H9 (cell line): ENCODE results near the gene GRAMD1B. TPM values are rescaled to one million over a fixed set of nuclear protein-coding genes. Genes with fewer than 3 reads are reported as not detected.

Experiments
- DNase-seq: peaks from one replicate; pipeline ENCODE4 v3.0.0-alpha.2; 2017
- H2AFZ ChIP-seq: one replicate; pipeline ENCODE4 v1.6.1; 2013; ENCODE audit warnings: mild to moderate bottlenecking, low read length, control low read depth, moderate library complexity
- H2AK5ac ChIP-seq: 2 replicates; pipeline ENCODE4 v1.6.1; 2013; ENCODE audit warnings: low read length, control low read depth, mixed read lengths; ENCODE audit not compliant: insufficient read length
- H2BK120ac ChIP-seq: one replicate; pipeline ENCODE4 v1.6.1; 2013; ENCODE audit warnings: low read depth, mild to moderate bottlenecking, low read length, control low read depth, inconsistent platforms; ENCODE audit not compliant: poor library complexity, severe bottlenecking
- H2BK12ac ChIP-seq: 2 replicates; pipeline ENCODE4 v1.6.1; 2013; ENCODE audit warnings: low read length, control low read depth, mixed read lengths, low read depth; ENCODE audit not compliant: insufficient read length
- H2BK15ac ChIP-seq: 2 replicates; pipeline ENCODE4 v1.6.1; 2013; ENCODE audit warnings: low read depth, low read length, control low read depth
- H2BK20ac ChIP-seq: one replicate; pipeline ENCODE4 v1.6.1; 2013; ENCODE audit warnings: low read depth, mild to moderate bottlenecking, low read length, control low read depth, inconsistent platforms; ENCODE audit not compliant: poor library complexity, severe bottlenecking
- H2BK5ac ChIP-seq: 2 replicates; pipeline ENCODE4 v1.6.1; 2013; ENCODE audit warnings: low read length, control low read depth, mixed read lengths; ENCODE audit not compliant: insufficient read length
- H3K14ac ChIP-seq: 2 replicates; pipeline ENCODE4 v1.6.1; 2013; ENCODE audit warnings: low read length, control low read depth; ENCODE audit not compliant: insufficient read depth
- H3K18ac ChIP-seq: 2 replicates; pipeline ENCODE4 v1.6.1; 2013; ENCODE audit warnings: low read depth, mild to moderate bottlenecking, mixed read lengths, low read length, control low read depth; ENCODE audit not compliant: insufficient read length
- H3K23ac ChIP-seq: 2 replicates; pipeline ENCODE4 v1.6.1; 2013; ENCODE audit warnings: low read length, control low read depth, mixed read lengths, low read depth; ENCODE audit not compliant: insufficient read length
- H3K23me2 ChIP-seq: 2 replicates; pipeline ENCODE4 v1.6.1; 2013; ENCODE audit warnings: low read depth, mild to moderate bottlenecking, mixed read lengths, low read length, control low read depth; ENCODE audit not compliant: insufficient read length, poor library complexity, severe bottlenecking
- H3K27ac ChIP-seq: 2 replicates; pipeline ENCODE4 v1.5.1; 2013; ENCODE audit warnings: low read length, control low read depth, mixed read lengths, low read depth; ENCODE audit not compliant: insufficient read length
- H3K27me3 ChIP-seq: 2 replicates; pipeline ENCODE4 v1.6.1; 2013; ENCODE audit warnings: low read length, control low read depth, inconsistent platforms; ENCODE audit not compliant: insufficient read depth
- H3K4ac ChIP-seq: 2 replicates; pipeline ENCODE4 v1.6.1; 2013; ENCODE audit warnings: low read depth, mild to moderate bottlenecking, control low read depth, inconsistent platforms, low read length, moderate library complexity
- H3K4me1 ChIP-seq: 2 replicates; pipeline ENCODE4 v1.6.1; 2013; ENCODE audit warnings: low read length, control low read depth, inconsistent platforms; ENCODE audit not compliant: insufficient read depth
- H3K4me2 ChIP-seq: 2 replicates; pipeline ENCODE4 v1.6.1; 2013; ENCODE audit warnings: low read length, control low read depth, mixed read lengths; ENCODE audit not compliant: insufficient read length, insufficient read depth
- H3K56ac ChIP-seq: 2 replicates; pipeline ENCODE4 v1.6.1; 2013; ENCODE audit warnings: low read depth, mild to moderate bottlenecking, mixed read lengths, low read length, control low read depth; ENCODE audit not compliant: insufficient read length
- H3K79me1 ChIP-seq: 2 replicates; pipeline ENCODE4 v1.6.1; 2013; ENCODE audit warnings: low read depth, mild to moderate bottlenecking, moderate library complexity, low read length, control low read depth, inconsistent platforms; ENCODE audit not compliant: insufficient read depth, poor library complexity, severe bottlenecking
- H3K79me2 ChIP-seq: 2 replicates; pipeline ENCODE4 v1.6.1; 2013; ENCODE audit warnings: low read length, control low read depth, inconsistent platforms; ENCODE audit not compliant: insufficient read depth
- H3K9ac ChIP-seq: 2 replicates; pipeline ENCODE4 v1.6.1; 2013; ENCODE audit warnings: low read length, control low read depth, mixed read lengths; ENCODE audit not compliant: insufficient read length; ENCODE audit errors: extremely low read depth
- H3K9me3 ChIP-seq: one replicate; pipeline ENCODE4 v1.6.1; 2013; ENCODE audit warnings: low read depth, low read length, inconsistent platforms; ENCODE audit not compliant: control insufficient read depth
- H3T11ph ChIP-seq: one replicate; pipeline ENCODE4 v1.6.1; 2013; ENCODE audit warnings: mild to moderate bottlenecking, low read length, control low read depth, inconsistent platforms
- H4K20me1 ChIP-seq: one replicate; pipeline ENCODE4 v1.6.1; 2013; ENCODE audit not compliant: control insufficient read depth, insufficient read length, insufficient read depth
- H4K5ac ChIP-seq: 2 replicates; pipeline ENCODE4 v1.6.1; 2013; ENCODE audit warnings: low read depth, mild to moderate bottlenecking, mixed read lengths, low read length, control low read depth; ENCODE audit not compliant: insufficient read length
- H4K8ac ChIP-seq: replicated peaks from 2 replicates; pipeline ENCODE4 v1.6.1; 2013; ENCODE audit warnings: low read length, control low read depth, mixed read lengths, low read depth; ENCODE audit not compliant: insufficient read length
- H4K91ac ChIP-seq: 2 replicates; pipeline ENCODE4 v1.6.1; 2013; ENCODE audit warnings: low read depth, mild to moderate bottlenecking, moderate library complexity, mixed read lengths, low read length, control low read depth; ENCODE audit not compliant: insufficient read length
- H3K27ac Mint-ChIP-seq, 3 experiments: 2 replicates in 2 of 3; 3 replicates in 1 of 3; pipeline ENCODE4 v1.8.0; 2020 to 2021; ENCODE audit warnings: mixed read lengths in 3 of 3, mild to moderate bottlenecking in 1 of 3, moderate library complexity in 1 of 3
- H3K27me3 Mint-ChIP-seq: 2 replicates; pipeline ENCODE4 v1.8.0; 2021; ENCODE audit warnings: low read depth, mild to moderate bottlenecking, moderate library complexity, mixed read lengths
- H3K36me3 Mint-ChIP-seq, 3 experiments: 2 replicates in 2 of 3; 3 replicates in 1 of 3; pipeline ENCODE4 v1.8.0; 2020 to 2021; ENCODE audit warnings: low read depth in 3 of 3, mixed read lengths in 3 of 3; ENCODE audit not compliant: insufficient read depth in 1 of 3
- H3K4me1 Mint-ChIP-seq, 2 experiments: 2 replicates each; pipeline ENCODE4 v1.8.0; 2020; ENCODE audit warnings: mixed read lengths in 2 of 2
- H3K4me3 Mint-ChIP-seq, 2 experiments: 2 replicates in 1 of 2; 3 replicates in 1 of 2; pipeline ENCODE4 v1.8.0; 2020 to 2021; ENCODE audit warnings: mild to moderate bottlenecking in 2 of 2, mixed read lengths in 2 of 2, moderate library complexity in 1 of 2
- H3K9me3 Mint-ChIP-seq, 2 experiments: 2 replicates in 1 of 2; 3 replicates in 1 of 2; pipeline ENCODE4 v1.8.0; 2020; ENCODE audit warnings: mild to moderate bottlenecking in 2 of 2, mixed read lengths in 2 of 2, moderate library complexity in 1 of 2
- CTCF ChIP-seq: fragments of 200-600 bp; sonication (generic); conservative IDR thresholded peaks from 3 replicates; pipeline ENCODE4 v1.8.0; 2021; ENCODE audit warnings: antibody characterized with exemption, mild to moderate bottlenecking
- WGBS: extraction: QIAGEN DNeasy Blood & Tissue Kit; methylation state at CpG from one replicate; pipeline ENCODE4 v1.1.7; 2013; ENCODE audit warnings: missing lambda C conversion rate, low lambda C conversion rate, mixed read lengths; ENCODE audit not compliant: insufficient read length; ENCODE audit errors: extremely low coverage; 5-methylcytosine and 5-hydroxymethylcytosine counted together
- total RNA-seq: library from RNA; stranded (reverse); gene quantifications from 2 replicates; pipeline ENCODE4 v1.2.1, GENCODE V29; 2021

GRAMD1B gene
- total RNA-seq, 1 experiment from 2014 or later, result 25.9 TPM

- no peaks in the 10 kb centered on the region; a peak in 1 of 7 replicates for H3K36me3 Mint-ChIP-seq
- no peak overlapping the region for H3K4me3 Mint-ChIP-seq
- Histone ChIP-seq H3T11ph (no peak overlapping the region), H3K27ac (no peak overlapping the region), H3K14ac (no peak overlapping the region), H4K5ac (no peak overlapping the region), H2BK120ac (no peak overlapping the region), H2BK12ac (no peak overlapping the region), H4K20me1 (peaks cover 2% of the 10 kb centered on the region), H3K4me1 (peaks cover 7% of the 10 kb centered on the region), H4K91ac (no peak overlapping the region), H3K23me2 (no peaks in the 10 kb centered on the region), H3K27me3 (no peaks in the 10 kb centered on the region), H3K18ac (no peak overlapping the region), H3K56ac (no peak overlapping the region), H4K8ac (no peak overlapping the region), H2BK15ac (no peak overlapping the region), H3K79me1 (no peaks in the 10 kb centered on the region), H3K23ac (no peak overlapping the region), H3K4me2 (no peak overlapping the region), H3K79me2 (no peaks in the 10 kb centered on the region), H2AFZ (no peak overlapping the region), H2AK5ac (no peak overlapping the region), H3K9me3 (no peaks in the 10 kb centered on the region), H3K9ac (no peak overlapping the region), H2BK20ac (no peak overlapping the region), H3K4ac (no peak overlapping the region), H2BK5ac (no peak overlapping the region)
- H3K27me3 Mint-ChIP-seq, result no peaks in the 10 kb centered on the region
- WGBS, result no CpG with 5 or more reads among the region's 5 CpGs
- no peak for DNase-seq
- peaks cover 45 to 64% of the 10 kb centered on the region in 2 experiments for H3K4me1 Mint-ChIP-seq
- H3K27ac Mint-ChIP-seq, result peak overlapping the region in 1 of 3 experiments; percentile 65; a peak in 4 of 7 replicates
- H3K9me3 Mint-ChIP-seq, result no peaks in the 10 kb centered on the region
- peak; percentile 8; the same call in 1 of the 3 replicates for TF ChIP-seq CTCF
These were observed 131.3 kb downstream of the GRAMD1B start for GRCh38 chr11:123561431-123561800.
